Measurements from ENCODE around the gene PTPRB.

Gene PTPRB

GRCh38 chr12:70467476-70467875 lies 169.8 kb downstream of the PTPRB start:
- TF ChIP-seq EP300 (IDR thresholded peaks at IDR 0.05; ENCODE audit: borderline replicate concordance), result no peak
- no peak for TF ChIP-seq CEBPB (IDR thresholded peaks at IDR 0.05)
- no peak for TF ChIP-seq CREB1 (IDR thresholded peaks at IDR 0.05; ENCODE audit: low read depth)
- no peak for TF ChIP-seq ZBTB7A (IDR thresholded peaks at IDR 0.05; ENCODE audit: low read depth)
- TF ChIP-seq YY1 (IDR thresholded peaks at IDR 0.05; ENCODE audit: low read depth), result no peak
- TF ChIP-seq EGR1 (IDR thresholded peaks at IDR 0.05), result no peak
- no peak for TF ChIP-seq REST (IDR thresholded peaks at IDR 0.05; ENCODE audit: low read depth)
- no peak for TF ChIP-seq TCF12 (IDR thresholded peaks at IDR 0.05; ENCODE audit: low read depth)
- no peak for TF ChIP-seq USF1 (IDR thresholded peaks at IDR 0.05)
- TF ChIP-seq TAF1 (IDR thresholded peaks at IDR 0.05; ENCODE audit: low read depth), result no peak
- no peak for TF ChIP-seq MAX (IDR thresholded peaks at IDR 0.05)
- no peak for TF ChIP-seq TEAD4 (IDR thresholded peaks at IDR 0.05)

DNA sequence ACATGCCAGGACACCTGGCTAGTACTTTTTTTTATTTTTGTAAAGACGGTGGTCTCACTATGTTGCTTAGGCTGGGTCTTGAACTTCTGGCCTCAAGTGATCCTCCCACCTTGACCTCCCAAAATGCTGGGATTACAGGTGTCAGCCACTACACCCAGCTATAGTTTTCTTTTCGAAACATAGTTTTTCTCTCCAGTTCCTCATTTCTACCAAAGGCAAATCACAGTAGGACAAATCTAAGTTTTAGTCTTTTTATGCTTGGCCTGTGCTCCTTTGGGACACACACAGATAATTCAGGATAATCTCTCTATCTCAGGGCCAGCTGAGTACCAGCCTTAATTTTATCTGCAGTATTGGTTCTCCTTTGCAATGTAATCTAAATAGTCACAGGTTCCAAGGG lies 170.5 kb downstream of the PTPRB start:
- TF ChIP-seq EGR1 (IDR thresholded peaks at IDR 0.05) (no peak), RAD21 (IDR thresholded peaks at IDR 0.05; ENCODE audit: low read depth) (no peak), CEBPB (IDR thresholded peaks at IDR 0.05) (no peak), MAX (IDR thresholded peaks at IDR 0.05) (no peak), TEAD4 (IDR thresholded peaks at IDR 0.05) (no peak), REST (IDR thresholded peaks at IDR 0.05; ENCODE audit: low read depth) (no peak), TAF1 (IDR thresholded peaks at IDR 0.05; ENCODE audit: low read depth) (no peak), NFIC (IDR thresholded peaks at IDR 0.05) (no peak), TCF12 (IDR thresholded peaks at IDR 0.05; ENCODE audit: low read depth) (no peak), EP300 (IDR thresholded peaks at IDR 0.05; ENCODE audit: borderline replicate concordance) (no peak), FOXM1 (IDR thresholded peaks at IDR 0.05; ENCODE audit: borderline replicate concordance, low read depth) (no peak), ZBTB7A (IDR thresholded peaks at IDR 0.05; ENCODE audit: low read depth) (no peak), USF1 (IDR thresholded peaks at IDR 0.05) (no peak), YY1 (IDR thresholded peaks at IDR 0.05; ENCODE audit: low read depth) (no peak), CREB1 (IDR thresholded peaks at IDR 0.05; ENCODE audit: low read depth) (no peak)
